ENCODE results near the gene SDCBP2.

The SDCBP2 gene

DNA sequence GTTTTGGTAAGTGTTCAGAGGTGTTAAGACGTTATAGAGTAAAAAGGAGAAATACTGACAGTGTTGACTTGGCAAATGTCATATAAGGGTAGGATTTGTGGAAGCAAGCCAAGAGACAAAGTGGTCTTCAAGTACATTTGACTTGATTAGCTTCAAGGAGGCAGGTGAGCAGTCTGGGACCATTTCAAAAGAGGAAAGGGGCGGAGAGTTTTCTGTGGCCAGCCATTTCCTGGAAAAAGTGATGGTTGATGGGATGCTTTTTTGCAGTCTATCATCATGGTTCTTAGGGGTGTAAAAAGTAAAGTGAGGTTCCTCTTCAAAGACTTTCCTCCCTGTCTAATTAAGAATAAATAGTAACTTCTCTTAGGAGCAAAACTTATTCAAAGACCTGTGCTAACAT is 35.2 kb upstream of the SDCBP2 start:
- Mint-ChIP-seq H3K9me3 (peaks cover 4% of the 10 kb centered on the region), H3K27me3 (ENCODE audit: low read depth) (no peaks in the 10 kb centered on the region), H3K36me3 (ENCODE audit: low read depth) (peaks cover 91% of the 10 kb centered on the region), H3K4me3 (no peak overlapping the region), H3K4me1 (peaks cover 20% of the 10 kb centered on the region), H3K27ac (no peak overlapping the region)
- no peak for TF ChIP-seq CTCF (IDR thresholded peaks at IDR 0.05; ENCODE audit: unreplicated experiment in 3 of 3)

- H3K27me3 Mint-ChIP-seq (ENCODE audit: low read depth): no peaks in the 10 kb centered on the region
- H3K4me3 Mint-ChIP-seq: no peak overlapping the region
- TF ChIP-seq CTCF (IDR thresholded peaks at IDR 0.05; ENCODE audit: unreplicated experiment in 3 of 3): no peak
- peaks cover 91% of the 10 kb centered on the region for H3K36me3 Mint-ChIP-seq (ENCODE audit: low read depth)
- H3K4me1 Mint-ChIP-seq: peaks cover 14% of the 10 kb centered on the region
- H3K27ac Mint-ChIP-seq: no peak overlapping the region
- peaks cover 4% of the 10 kb centered on the region for H3K9me3 Mint-ChIP-seq
These were observed 34.6 kb upstream of the SDCBP2 start for GRCh38 chr20:1363522-1363921.

DNA sequence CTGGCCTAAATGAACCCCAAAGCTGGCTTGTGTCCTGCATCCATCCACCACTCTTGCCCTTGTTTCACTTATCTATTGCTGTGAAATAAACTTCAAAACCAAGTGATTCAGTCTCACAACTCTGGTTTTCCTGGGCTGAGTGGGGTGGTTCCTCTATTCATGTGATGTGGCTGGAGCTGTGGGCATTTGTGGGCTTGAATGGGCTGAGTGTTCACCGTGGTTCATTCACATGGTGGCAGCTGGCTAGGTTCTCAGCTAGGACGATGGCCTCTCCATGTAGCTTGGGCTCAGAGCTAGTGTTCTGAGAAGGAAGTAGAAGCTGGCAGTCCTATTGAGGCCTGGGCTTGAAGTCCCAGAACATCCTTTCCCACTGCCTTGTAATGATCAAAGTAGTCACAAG is 33.5 kb upstream of the SDCBP2 start:
- Mint-ChIP-seq H3K27me3 (ENCODE audit: low read depth) (no peaks in the 10 kb centered on the region), H3K4me1 (peaks cover 5% of the 10 kb centered on the region), H3K27ac (no peak overlapping the region), H3K9me3 (peaks cover 3% of the 10 kb centered on the region), H3K4me3 (no peak overlapping the region), H3K36me3 (ENCODE audit: low read depth) (peaks cover 88% of the 10 kb centered on the region)
- TF ChIP-seq CTCF (IDR thresholded peaks at IDR 0.05; ENCODE audit: unreplicated experiment in 3 of 3): no peak

DNA sequence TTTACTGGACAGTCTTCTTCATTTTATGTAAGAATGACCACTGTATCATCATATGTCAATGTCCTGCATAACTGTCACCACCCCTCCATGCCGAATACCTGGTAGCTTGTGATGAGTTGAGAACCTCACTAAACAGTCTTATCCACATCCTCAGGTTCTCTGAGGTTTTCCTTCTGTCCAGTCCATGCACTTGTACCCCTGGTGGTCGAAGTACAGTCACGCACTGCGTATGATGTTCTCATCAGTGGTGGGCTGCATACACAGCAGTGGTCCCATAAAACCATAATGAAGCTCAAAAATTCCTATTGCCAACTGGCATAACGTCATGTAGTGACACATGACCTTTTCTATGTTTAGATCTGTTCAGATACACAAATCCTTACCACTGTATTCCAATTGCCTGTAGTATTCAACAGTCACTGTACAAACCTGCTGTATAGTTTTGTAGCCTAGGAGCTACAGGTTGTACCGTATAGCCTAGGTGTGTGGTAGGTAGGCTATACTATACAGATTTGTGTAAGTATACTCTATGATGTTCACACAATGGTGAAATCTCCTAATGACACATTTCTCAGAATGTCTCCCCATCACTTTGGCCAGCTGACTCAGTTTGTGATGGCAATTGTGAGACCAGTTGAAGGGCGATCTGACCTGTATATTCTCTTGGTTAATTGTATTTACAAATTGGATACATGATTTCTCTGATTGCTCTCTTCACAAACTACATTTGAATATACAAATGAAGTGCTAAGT is 31.3 kb upstream of the SDCBP2 start:
- Mint-ChIP-seq H3K36me3 (ENCODE audit: low read depth) (peaks cover 85% of the 10 kb centered on the region), H3K4me1 (peaks cover 5% of the 10 kb centered on the region), H3K4me3 (no peak overlapping the region), H3K27ac (no peak overlapping the region), H3K27me3 (ENCODE audit: low read depth) (no peaks in the 10 kb centered on the region), H3K9me3 (no peaks in the 10 kb centered on the region)
- TF ChIP-seq CTCF (IDR thresholded peaks at IDR 0.05; ENCODE audit: unreplicated experiment in 3 of 3): no peak

- TF ChIP-seq CTCF (IDR thresholded peaks at IDR 0.05; ENCODE audit: unreplicated experiment in 3 of 3): no peak
- H3K4me3 Mint-ChIP-seq: no peak overlapping the region
These were observed 29.2 kb upstream of the SDCBP2 start for GRCh38 chr20:1357921-1358671.

More at GRCh38 chr20:1357921-1358671, 29.2 kb upstream of the SDCBP2 start:
- Mint-ChIP-seq H3K36me3 (ENCODE audit: low read depth) (peaks cover 86% of the 10 kb centered on the region), H3K27ac (no peak overlapping the region), H3K9me3 (peaks cover 15% of the 10 kb centered on the region), H3K27me3 (ENCODE audit: low read depth) (no peaks in the 10 kb centered on the region), H3K4me1 (no peaks in the 10 kb centered on the region)
